MCF 10A (cell line): ENCODE results near the gene ZBTB21. TPM values are rescaled to one million over a fixed set of nuclear protein-coding genes. Genes with fewer than 3 reads are reported as not detected.

Experiments
- BruUV-seq: library from RNA; stranded (reverse); fragments of 400-500 nt; replicated peaks from 2 replicates; lab custom pipeline; 2021; lab: Mats Ljungman, UMichigan
- CTCF ChIA-PET: fragments of 300-600 bp; sonication (Branson Sonifier 250); formaldehyde crosslinking; extraction: SDS; loops from one replicate; lab custom pipeline; 2021; ENCODE audit warnings: antibody characterized with exemption, inconsistent platforms; lab: Yijun Ruan, JAX
- POLR2A ChIA-PET: fragments of 300-600, 350-650 bp; sonication (Branson Sonifier 250); formaldehyde crosslinking; extraction: SDS; loops from one replicate; lab custom pipeline; 2020; ENCODE audit warnings: antibody characterized with exemption, inconsistent platforms; lab: Yijun Ruan, JAX
- DNase-seq: peaks from one replicate; pipeline ENCODE4 v3.0.0-alpha.2; 2018; ENCODE audit not compliant: unreplicated experiment
- H3K27ac Mint-ChIP-seq: one replicate; pipeline ENCODE4 v1.8.0; 2022; ENCODE audit warnings: mild to moderate bottlenecking, low read depth, mixed read lengths; ENCODE audit not compliant: unreplicated experiment
- H3K27me3 Mint-ChIP-seq: one replicate; pipeline ENCODE4 v1.8.0; 2022; ENCODE audit warnings: mixed read lengths; ENCODE audit not compliant: insufficient read depth, unreplicated experiment
- H3K36me3 Mint-ChIP-seq: one replicate; pipeline ENCODE4 v1.8.0; 2022; ENCODE audit warnings: mild to moderate bottlenecking, moderate library complexity, mixed read lengths; ENCODE audit not compliant: insufficient read depth, unreplicated experiment
- H3K4me1 Mint-ChIP-seq: one replicate; pipeline ENCODE4 v1.8.0; 2022; ENCODE audit warnings: mixed read lengths; ENCODE audit not compliant: insufficient read depth, unreplicated experiment
- H3K4me3 Mint-ChIP-seq: one replicate; pipeline ENCODE4 v1.8.0; 2022; ENCODE audit warnings: mild to moderate bottlenecking, moderate library complexity, mixed read lengths; ENCODE audit not compliant: unreplicated experiment
- H3K9me3 Mint-ChIP-seq: one replicate; pipeline ENCODE4 v1.8.0; 2022; ENCODE audit warnings: mixed read lengths; ENCODE audit not compliant: unreplicated experiment
- intact Hi-C: fragments of 100-400 bp; cut with micrococcal nuclease; formaldehyde crosslinking; loops from 2 replicates; pipeline ENCODE4 v1.14.1; 2022
- total RNA-seq: library from RNA; stranded (reverse); gene quantifications from 2 replicates; pipeline ENCODE4 v1.2.3, GENCODE V29; 2022
- TF ChIP-seq, protein P1 (sequence below): fragments of 200-600 bp; IDR thresholded peaks from one replicate; pipeline ENCODE4 v1.8.0; 2022; ENCODE audit warnings: antibody characterized with exemption, mild to moderate bottlenecking; ENCODE audit not compliant: unreplicated experiment

Gene ZBTB21
- total RNA-seq, 1 experiment from 2014 or later = 27.3 TPM

GRCh38 chr21:42047821-42048613, 37.9 kb upstream of the ZBTB21 start:
- H3K4me3 Mint-ChIP-seq = no peak overlapping the region
- ChIA-PET POLR2A (no interaction called here), CTCF (interaction anchor here (0.6 to 1.2 kb wide), 3 partner anchors 8 to 109 kb away, joined by 3 to 4 read pairs (median 3); no protein-coding TSS in a partner anchor)
- TF ChIP-seq, protein P1, sequence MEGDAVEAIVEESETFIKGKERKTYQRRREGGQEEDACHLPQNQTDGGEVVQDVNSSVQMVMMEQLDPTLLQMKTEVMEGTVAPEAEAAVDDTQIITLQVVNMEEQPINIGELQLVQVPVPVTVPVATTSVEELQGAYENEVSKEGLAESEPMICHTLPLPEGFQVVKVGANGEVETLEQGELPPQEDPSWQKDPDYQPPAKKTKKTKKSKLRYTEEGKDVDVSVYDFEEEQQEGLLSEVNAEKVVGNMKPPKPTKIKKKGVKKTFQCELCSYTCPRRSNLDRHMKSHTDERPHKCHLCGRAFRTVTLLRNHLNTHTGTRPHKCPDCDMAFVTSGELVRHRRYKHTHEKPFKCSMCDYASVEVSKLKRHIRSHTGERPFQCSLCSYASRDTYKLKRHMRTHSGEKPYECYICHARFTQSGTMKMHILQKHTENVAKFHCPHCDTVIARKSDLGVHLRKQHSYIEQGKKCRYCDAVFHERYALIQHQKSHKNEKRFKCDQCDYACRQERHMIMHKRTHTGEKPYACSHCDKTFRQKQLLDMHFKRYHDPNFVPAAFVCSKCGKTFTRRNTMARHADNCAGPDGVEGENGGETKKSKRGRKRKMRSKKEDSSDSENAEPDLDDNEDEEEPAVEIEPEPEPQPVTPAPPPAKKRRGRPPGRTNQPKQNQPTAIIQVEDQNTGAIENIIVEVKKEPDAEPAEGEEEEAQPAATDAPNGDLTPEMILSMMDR = no peak
- H3K27ac Mint-ChIP-seq = no peak overlapping the region
- H3K27me3 Mint-ChIP-seq = peaks cover 12% of the 10 kb centered on the region
- H3K9me3 Mint-ChIP-seq = no peaks in the 10 kb centered on the region
- BruUV-seq = no TSS peak
- peaks cover 8% of the 10 kb centered on the region for H3K36me3 Mint-ChIP-seq
- no peaks in the 10 kb centered on the region for H3K4me1 Mint-ChIP-seq
- intact Hi-C loops = no loop called here
- no peak for DNase-seq

GRCh38 chr21:42044871-42045495, 34.8 kb upstream of the ZBTB21 start:
- Mint-ChIP-seq H3K36me3 (peaks cover 8% of the 10 kb centered on the region), H3K4me3 (no peak overlapping the region), H3K4me1 (peaks cover 17% of the 10 kb centered on the region), H3K27ac (peak overlapping the region; percentile 30), H3K9me3 (no peaks in the 10 kb centered on the region), H3K27me3 (no peaks in the 10 kb centered on the region)
- CTCF ChIA-PET = interaction anchor here (0.7 to 1.1 kb wide), 2 partner anchors 23 to 35 kb away, joined by 3 to 4 read pairs; no protein-coding TSS in a partner anchor
- DNase-seq = no peak
- no TSS peak for BruUV-seq
- TF ChIP-seq, protein P1 = no peak
- POLR2A ChIA-PET = interaction anchor here (0.7 to 1.5 kb wide), 2 partner anchors 9 to 39 kb away, joined by 3 read pairs; no protein-coding TSS in a partner anchor
- intact Hi-C loops = no loop called here

- intact Hi-C loops = no loop called here
- H3K4me3 Mint-ChIP-seq = no peak overlapping the region
- peaks cover 8% of the 10 kb centered on the region for H3K36me3 Mint-ChIP-seq
- DNase-seq = no peak
- no peaks in the 10 kb centered on the region for H3K9me3 Mint-ChIP-seq
- H3K4me1 Mint-ChIP-seq = peaks cover 24% of the 10 kb centered on the region
- H3K27me3 Mint-ChIP-seq = no peaks in the 10 kb centered on the region
- TF ChIP-seq, protein P1 = no peak
- no TSS peak for BruUV-seq
- POLR2A ChIA-PET = no interaction called here
- CTCF ChIA-PET = interaction anchor here (0.7 to 1.1 kb wide), 2 partner anchors 24 to 36 kb away, joined by 3 to 4 read pairs; no protein-coding TSS in a partner anchor
- no peak overlapping the region for H3K27ac Mint-ChIP-seq
Measured at GRCh38 chr21:42043961-42044360, 33.8 kb upstream of the ZBTB21 start.
